B cell (primary cell): ENCODE results near the gene MAP7. TPM values are rescaled to one million over a fixed set of nuclear protein-coding genes. Genes with fewer than 3 reads are reported as not detected.

ENCODE experiments used
- ATAC-seq: fragments of 200-7000 bp; cut with Tn5 transposase; one replicate; pipeline ENCODE4 v1.10.0; 2021; ENCODE audit warnings: low read depth, mild to moderate bottlenecking, moderate number of reproducible peaks, moderate library complexity
- CTCF ChIA-PET: fragments of 350-600 bp; sonication (Branson Sonifier 250); formaldehyde crosslinking; loops from one replicate; lab custom pipeline; 2021; ENCODE audit warnings: antibody characterized with exemption, inconsistent platforms; lab: Charles Lee
- POLR2A ChIA-PET: fragments of 350-600 bp; sonication (Branson Sonifier 250); formaldehyde crosslinking; loops from one replicate; lab custom pipeline; 2021; ENCODE audit warnings: antibody characterized with exemption; lab: Charles Lee
- DNase-seq: peaks from one replicate; pipeline ENCODE4 v3.0.0; 2013
- H2AFZ ChIP-seq: 2 replicates; pipeline ENCODE4 v1.6.1; 2012; ENCODE audit warnings: mild to moderate bottlenecking, low read depth, low read length; ENCODE audit not compliant: insufficient read depth, poor library complexity, severe bottlenecking
- H3K27ac ChIP-seq, 2 donors: 1 replicate in 1 of 2; 2 replicates in 1 of 2; pipeline ENCODE4 v1.5.1; 2012 to 2013; ENCODE audit warnings: low read length in 2 of 2, mild to moderate bottlenecking in 2 of 2, moderate library complexity in 1 of 2
- H3K27me3 ChIP-seq, 4 experiments: fragments of 200-600 bp in 1 of 4; sonication (generic) in 1 of 4; replicated peaks in 1 of 4; 1 replicate in 2 of 4; 2 replicates in 2 of 4; pipeline versions ENCODE4 v1.6.1 to v1.7.0; 2013 to 2016; ENCODE audit warnings: low read length in 3 of 4, mild to moderate bottlenecking in 2 of 4, mixed read lengths in 1 of 4, moderate library complexity in 1 of 4; ENCODE audit not compliant: insufficient read depth in 4 of 4, control insufficient read depth in 3 of 4; ENCODE audit errors: control extremely low read depth in 1 of 4
- H3K36me3 ChIP-seq, 2 experiments: replicated peaks in 1 of 2; 1 replicate in 1 of 2; 2 replicates in 1 of 2; pipeline versions ENCODE4 v1.6.1 to v1.7.1; 2013; ENCODE audit warnings: low read length in 1 of 2; ENCODE audit not compliant: insufficient read depth in 2 of 2, control insufficient read depth in 1 of 2; ENCODE audit errors: control extremely low read depth in 1 of 2, extremely low read depth in 1 of 2
- H3K4me1 ChIP-seq, 2 donors: fragments of 200-600 bp in 1 of 2; sonication (generic) in 1 of 2; 1 replicate in 1 of 2; 2 replicates in 1 of 2; pipeline versions ENCODE4 v1.5.1 to v1.6.1; 2013 to 2017; ENCODE audit warnings: low read length in 2 of 2; ENCODE audit not compliant: control insufficient read depth in 2 of 2, insufficient read depth in 2 of 2
- H3K4me2 ChIP-seq: replicated peaks from 2 replicates; pipeline ENCODE3; 2012; ENCODE audit warnings: mild to moderate bottlenecking, low read depth, low read length; ENCODE audit not compliant: poor library complexity, severe bottlenecking
- H3K4me3 ChIP-seq, 5 experiments: fragments of 200-600 bp in 1 of 5; sonication (generic) in 1 of 5; 1 replicate in 3 of 5; 2 replicates in 2 of 5; pipeline versions ENCODE4 v1.5.1 to v1.7.0; 2011 to 2016; ENCODE audit warnings: low read length in 4 of 5, mild to moderate bottlenecking in 4 of 5, low read depth in 2 of 5, control low read depth in 1 of 5, moderate library complexity in 1 of 5; ENCODE audit not compliant: insufficient read depth in 1 of 5; ENCODE audit errors: control extremely low read depth in 1 of 5, extremely low read depth in 1 of 5
- H3K79me2 ChIP-seq: fragments of 200-600 bp; sonication (generic); one replicate; pipeline ENCODE4 v1.6.0; 2016; ENCODE audit warnings: low read length; ENCODE audit not compliant: control insufficient read depth, insufficient read depth
- H3K9ac ChIP-seq: fragments of 200-600 bp; sonication (generic); 2 replicates; pipeline ENCODE4 v1.6.1; 2017; ENCODE audit warnings: mild to moderate bottlenecking, low read length, moderate library complexity
- H3K9me3 ChIP-seq, 3 donors: one replicate each; pipeline versions ENCODE4 v1.6.1 to v1.7.1; 2013; ENCODE audit warnings: low read length in 2 of 3; ENCODE audit not compliant: control insufficient read depth in 2 of 3, insufficient read depth in 1 of 3; ENCODE audit errors: control extremely low read depth in 1 of 3
- H4K20me1 ChIP-seq: 2 replicates; pipeline ENCODE4 v1.6.0; 2012; ENCODE audit warnings: mild to moderate bottlenecking, low read length; ENCODE audit not compliant: insufficient read depth, control insufficient read depth, poor library complexity, severe bottlenecking
- H3K27ac Mint-ChIP-seq: one replicate; pipeline ENCODE4 v1.8.0; 2021; ENCODE audit warnings: mixed read lengths
- H3K27me3 Mint-ChIP-seq: one replicate; pipeline ENCODE4 v1.8.0; 2021; ENCODE audit warnings: mixed read lengths
- H3K4me1 Mint-ChIP-seq: one replicate; pipeline ENCODE4 v1.8.0; 2021; ENCODE audit warnings: mixed read lengths
- H3K4me3 Mint-ChIP-seq: one replicate; pipeline ENCODE4 v1.8.0; 2021; ENCODE audit warnings: mixed read lengths
- H3K9me3 Mint-ChIP-seq: one replicate; pipeline ENCODE4 v1.8.0; 2022; ENCODE audit warnings: mixed read lengths; ENCODE audit not compliant: insufficient read depth
- CTCF ChIP-seq: fragments of 200-600 bp; IDR thresholded peaks from one replicate; pipeline ENCODE4 v1.8.0; 2022; ENCODE audit warnings: antibody characterized with exemption, mild to moderate bottlenecking
- EZH2 ChIP-seq: IDR thresholded peaks from 2 replicates; pipeline ENCODE4 v1.6.1; 2012; ENCODE audit warnings: borderline replicate concordance, low read depth, mild to moderate bottlenecking, moderate library complexity, low read length; ENCODE audit not compliant: insufficient read depth, poor library complexity, severe bottlenecking
- WGBS: methylation state at CpG from one replicate; pipeline ENCODE4 v1.1.5; 2013; ENCODE audit warnings: missing lambda C conversion rate; ENCODE audit not compliant: insufficient coverage; 5-methylcytosine and 5-hydroxymethylcytosine counted together
- intact Hi-C: fragments of 100-400 bp; cut with micrococcal nuclease; formaldehyde crosslinking; loops from one replicate; pipeline ENCODE4 v1.10.0; 2022
- polyA plus RNA-seq: library from polyadenylated mRNA; depleted of rRNA; stranded (reverse); fragments of >200 nt; gene quantifications from 2 replicates; pipeline ENCODE4 v1.2.3, GENCODE V29; 2012
- total RNA-seq, 2 donors: library from RNA; stranded (reverse); fragments of 120-200 nt in 1 of 2; gene quantifications; 1 replicate in 1 of 2; 2 replicates in 1 of 2; pipeline versions ENCODE4 v1.2.3 to v1.2.4, GENCODE V29; 2013 to 2022

MAP7 gene
- total and polyA plus RNA-seq, 2 donors (not counting 1 experiment from before 2014, with no cell fraction given) = 0.34 to 0.64 TPM

GRCh38 chr6:136532030-136532429 lies 18.2 kb downstream of the MAP7 start:
- no peaks in the 10 kb centered on the region for H4K20me1 ChIP-seq
- peaks cover 2% of the 10 kb centered on the region for H3K9me3 Mint-ChIP-seq
- intact Hi-C loops = no loop called here
- peaks cover 0 to 4% (median 2%) of the 10 kb centered on the region in 4 experiments for H3K27me3 ChIP-seq
- no peaks in the 10 kb centered on the region for H3K79me2 ChIP-seq
- no peak overlapping the region for H3K4me3 Mint-ChIP-seq
- H3K9me3 ChIP-seq = no peaks in the 10 kb centered on the region
- no peak for ATAC-seq
- WGBS = 100% methylated on average over 2 of the region's 6 CpGs
- no peak overlapping the region for H3K4me2 ChIP-seq
- H3K4me1 ChIP-seq = no peaks in the 10 kb centered on the region
- peaks cover 20% of the 10 kb centered on the region for H3K27me3 Mint-ChIP-seq
- no peak overlapping the region for H3K9ac ChIP-seq
- CTCF ChIA-PET = interaction anchor here (1.0 kb wide), 1 partner anchor 15 kb away, joined by 3 read pairs; no protein-coding TSS in a partner anchor
- no peak overlapping the region for H2AFZ ChIP-seq
- no peak overlapping the region for H3K4me3 ChIP-seq
- POLR2A ChIA-PET = no interaction called here
- no peaks in the 10 kb centered on the region for H3K36me3 ChIP-seq
- no peak overlapping the region for H3K27ac ChIP-seq
- TF ChIP-seq CTCF (no peak), EZH2 (no peak)
- DNase-seq = no peak
- no peak overlapping the region for H3K27ac Mint-ChIP-seq
- no peaks in the 10 kb centered on the region for H3K4me1 Mint-ChIP-seq

- DNase-seq = no peak
- Mint-ChIP-seq H3K27ac (no peak overlapping the region), H3K27me3 (peaks cover 31% of the 10 kb centered on the region), H3K4me1 (peaks cover 16% of the 10 kb centered on the region), H3K4me3 (no peak overlapping the region), H3K9me3 (no peaks in the 10 kb centered on the region)
- peaks cover 0 to 11% (median 4%) of the 10 kb centered on the region in 4 experiments for H3K27me3 ChIP-seq
- no peaks in the 10 kb centered on the region for H3K79me2 ChIP-seq
- ChIA-PET POLR2A (no interaction called here), CTCF (no interaction called here)
- H3K4me2 ChIP-seq = no peak overlapping the region
- no peak overlapping the region for H3K9ac ChIP-seq
- H3K4me1 ChIP-seq = peaks cover 12 to 13% of the 10 kb centered on the region in 2 donors
- H3K4me3 ChIP-seq = no peak overlapping the region
- no peak for TF ChIP-seq EZH2
- no peak for TF ChIP-seq CTCF
- ATAC-seq = no peak
- 100% methylated on average over 1 of the region's 3 CpGs for WGBS
- H3K36me3 ChIP-seq = no peaks in the 10 kb centered on the region
- no peak overlapping the region for H2AFZ ChIP-seq
- H3K9me3 ChIP-seq = no peaks in the 10 kb centered on the region
- intact Hi-C loops = no loop called here
- H3K27ac ChIP-seq = no peak overlapping the region
- no peaks in the 10 kb centered on the region for H4K20me1 ChIP-seq
These were observed 20.5 kb downstream of the MAP7 start for GRCh38 chr6:136529710-136530109.
